Right ventricle myocardium inferior (tissue), 1 donor: Measurements from ENCODE around the gene SERPINB1. TPM values are rescaled to one million over a fixed set of nuclear protein-coding genes. Genes with fewer than 3 reads are reported as not detected.
"Not testable (repeated sequence)": the region's sequence is repeated elsewhere in the genome, so short reads cannot be mapped to it uniquely, and the experiment has no call there.

Experiments used
- ATAC-seq: fragments of 200-7000 bp; cut with Tn5 transposase; one replicate; pipeline ENCODE4 v1.9.1; 2020; ENCODE audit warnings: mild to moderate bottlenecking, moderate library complexity
- DNase-seq: peaks from one replicate; pipeline ENCODE4 v3.0.0; 2021; ENCODE audit errors: missing footprints
- intact Hi-C: fragments of 100-400 bp; cut with DNase I; formaldehyde crosslinking; loops from one replicate; pipeline ENCODE4 v1.11.0; 2022
- long read RNA-seq: library from polyadenylated mRNA; unstranded; transcript quantifications from one replicate; pipeline ENCODE4 v2.0.0, GENCODE V29; 2021
- total RNA-seq: library from RNA; stranded (reverse); fragmentation: NEBNext Ultra II Directional; extraction: Animal tissue kit (Norgen Biotek cat#: 25700); gene quantifications from one replicate; pipeline ENCODE4 v1.2.1, GENCODE V29; 2021
- donor health status: DM: no; HTN: yes; CAD: no; lungs with severe emphysema.

SERPINB1 gene
- 27.5 TPM for total RNA-seq
- long read RNA-seq, transcript SERPINB1-201 (7 exons, 2,619 nt): major isoform, 12 of 15 reads
- long read RNA-seq, partial matches to known transcripts: 1 of 15 reads
- long read RNA-seq, other reads (novel, unspliced or antisense): 2 of 15 reads

DNA sequence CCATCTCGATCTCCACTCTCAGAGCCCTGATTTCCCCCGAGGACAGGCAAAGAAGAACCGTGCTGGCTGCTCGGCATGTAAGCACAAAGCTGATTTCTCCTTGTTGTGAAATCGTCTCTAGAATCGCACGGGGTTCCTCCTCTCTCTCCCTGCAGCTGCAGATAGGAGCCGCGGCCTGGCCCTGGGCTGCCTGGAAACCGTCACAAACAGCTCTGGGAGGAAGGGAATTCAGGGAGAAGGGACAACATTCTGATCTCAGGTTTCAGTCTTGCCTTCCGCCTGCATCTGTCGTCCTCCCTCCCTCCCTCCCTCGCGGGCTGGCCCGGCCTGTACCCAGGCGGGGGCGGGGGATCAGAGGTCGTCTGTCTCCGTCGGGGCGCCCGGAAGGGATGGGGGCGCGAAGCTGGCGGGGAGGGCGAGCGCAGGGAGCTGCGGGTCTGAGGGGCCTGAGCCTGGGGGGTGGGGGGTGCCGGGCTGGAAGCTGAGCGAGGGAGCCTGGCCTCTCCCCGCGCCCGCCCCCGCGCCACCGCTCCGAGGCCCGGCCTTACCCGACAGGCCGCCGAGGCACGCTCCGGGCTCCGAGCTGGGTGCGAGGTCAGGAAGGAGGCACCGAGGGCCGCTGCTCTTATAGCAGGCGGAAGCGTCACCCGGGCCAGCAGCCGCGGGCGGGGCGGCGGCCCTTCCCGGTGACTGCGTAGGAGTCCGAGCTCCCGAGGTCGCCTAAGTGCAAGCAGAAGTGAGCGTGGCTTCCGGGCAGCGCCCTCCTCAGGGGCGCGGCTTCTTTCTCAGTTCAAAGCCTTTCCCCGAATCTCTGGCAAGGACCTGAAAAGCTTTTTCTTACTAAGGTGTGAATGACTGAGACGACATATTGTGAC is at the start of gene SERPINB1:
TSS of gene SERPINB1 (minus strand) at position 600 of the 875 bp plus-strand sequence. CDS start 1,277 bp downstream, outside the sequence.
- intact Hi-C loops: loop anchor here (1.0 to 5.0 kb wide), 3 partner anchors 24 to 216 kb away; no protein-coding TSS in a partner anchor
- peak; percentile 98 for DNase-seq

DNA sequence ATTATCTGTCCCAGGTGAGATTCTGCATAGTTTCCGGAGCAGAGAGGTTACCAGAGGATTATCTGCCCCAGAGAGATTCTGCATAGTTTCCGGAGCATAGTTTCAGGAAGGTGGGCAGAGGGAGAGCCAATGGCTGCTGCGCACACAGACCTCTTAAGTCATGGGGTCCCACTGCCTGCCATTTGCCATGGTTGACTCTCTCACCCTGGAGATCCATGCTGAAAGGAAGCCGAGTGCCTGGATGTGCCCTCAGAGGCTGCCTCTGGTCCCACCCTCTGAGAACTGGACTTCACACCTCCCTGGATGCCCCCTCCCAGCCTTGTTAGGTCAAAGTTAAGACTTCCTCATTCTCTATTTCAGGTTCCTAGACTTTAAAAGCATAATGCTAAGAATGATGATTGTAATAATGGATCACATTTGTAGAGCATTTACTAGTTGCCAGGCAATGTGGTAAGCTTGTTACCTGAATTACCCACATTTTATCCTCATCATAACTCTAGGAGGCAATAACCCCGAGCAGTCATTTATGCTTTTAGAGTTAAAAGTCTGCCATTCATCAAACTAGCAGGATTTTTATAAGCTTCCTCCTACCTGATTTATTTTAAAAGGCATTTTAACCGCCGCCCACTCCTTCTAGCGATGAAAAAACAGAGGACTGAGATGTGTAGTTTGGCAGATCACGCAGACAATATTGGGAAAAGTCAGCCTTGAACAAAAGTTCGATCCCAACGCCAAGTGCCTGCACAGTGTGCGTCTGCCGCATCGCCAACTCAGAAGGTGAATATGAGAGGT is 49.5 kb upstream of the SERPINB1 start:
- intact Hi-C loops: no loop called here
- no peak for DNase-seq
- no peak for ATAC-seq

More for the DNA sequence above, at the start of gene SERPINB1:
- peak; percentile 91 for ATAC-seq

DNA sequence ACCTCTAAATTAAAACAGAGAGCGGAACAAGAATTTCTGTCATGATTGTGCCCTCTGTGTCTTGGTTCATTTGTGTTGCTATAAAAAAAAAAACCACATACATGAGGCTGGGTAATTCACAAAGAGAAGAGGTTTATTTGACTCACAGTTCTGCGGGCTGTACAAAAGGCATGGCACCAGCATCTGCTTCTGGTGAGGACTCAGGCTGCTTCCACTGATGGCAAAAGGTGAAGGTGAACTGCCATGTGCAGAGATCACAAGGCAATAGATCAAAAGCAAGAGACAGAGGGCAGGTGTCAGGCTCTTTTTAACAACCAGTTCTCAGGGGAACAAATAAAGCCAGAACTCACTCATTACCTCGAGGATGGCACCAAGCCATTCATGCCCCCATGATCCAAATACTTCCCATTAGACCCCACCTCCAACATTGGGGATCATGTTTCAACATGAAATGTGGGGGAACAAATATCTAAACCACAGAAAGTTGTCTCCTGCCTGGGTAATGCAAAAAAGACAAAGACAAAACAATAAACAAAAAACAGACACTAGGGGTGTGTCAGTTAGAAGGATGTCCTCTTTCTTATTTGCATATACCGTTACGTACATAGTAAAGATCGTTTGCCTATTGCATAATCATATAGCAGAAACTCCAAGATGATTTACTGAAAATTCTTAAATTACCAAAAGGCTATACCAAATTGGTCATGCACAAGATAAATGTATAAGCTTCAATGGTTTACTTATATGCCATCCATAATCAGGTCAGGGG is 44.5 kb upstream of the SERPINB1 start:
- no peak for DNase-seq
- no peak for ATAC-seq
- intact Hi-C loops: no loop called here

DNA sequence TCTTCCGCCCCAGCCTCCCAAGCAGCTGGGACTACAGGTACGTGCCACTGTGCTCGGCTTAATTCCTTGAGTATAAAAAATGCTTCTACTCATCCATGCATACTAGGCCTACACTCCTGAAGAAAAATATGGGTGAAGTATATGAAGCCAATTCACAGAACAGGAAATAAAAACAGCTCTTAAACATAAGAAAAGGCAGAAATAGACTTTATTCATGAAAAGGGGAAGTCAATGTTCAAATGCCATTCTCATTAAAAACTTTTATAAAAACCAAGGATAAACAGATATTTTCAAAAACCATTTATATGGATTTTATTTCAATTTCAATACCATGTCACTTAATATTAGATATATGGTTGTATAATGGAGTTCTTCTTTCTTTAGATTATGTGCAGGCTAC is 43.1 kb upstream of the SERPINB1 start:
- intact Hi-C loops: no loop called here
- ATAC-seq (no peak), DNase-seq (no peak)

DNA sequence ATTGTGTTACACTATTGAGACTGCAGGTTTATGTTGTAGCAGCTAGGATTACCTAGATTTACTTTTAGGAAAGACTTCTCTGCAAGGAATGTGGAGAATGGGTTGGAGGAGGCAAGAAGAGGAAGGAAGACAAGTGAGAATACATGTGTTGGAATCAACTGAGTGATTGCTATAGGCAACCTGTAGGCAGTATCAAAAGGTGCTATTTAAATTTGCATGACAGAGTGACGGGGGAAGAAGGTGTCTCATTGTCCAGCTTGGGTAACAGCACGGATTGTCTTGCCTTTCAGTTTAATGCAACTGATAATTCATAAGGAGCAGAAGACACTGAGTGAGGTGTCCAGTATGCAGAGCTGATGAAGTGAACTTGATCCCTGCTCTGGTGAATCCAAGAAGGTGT is 42.0 kb upstream of the SERPINB1 start:
- no peak for DNase-seq
- intact Hi-C loops: no loop called here
- no peak for ATAC-seq

DNA sequence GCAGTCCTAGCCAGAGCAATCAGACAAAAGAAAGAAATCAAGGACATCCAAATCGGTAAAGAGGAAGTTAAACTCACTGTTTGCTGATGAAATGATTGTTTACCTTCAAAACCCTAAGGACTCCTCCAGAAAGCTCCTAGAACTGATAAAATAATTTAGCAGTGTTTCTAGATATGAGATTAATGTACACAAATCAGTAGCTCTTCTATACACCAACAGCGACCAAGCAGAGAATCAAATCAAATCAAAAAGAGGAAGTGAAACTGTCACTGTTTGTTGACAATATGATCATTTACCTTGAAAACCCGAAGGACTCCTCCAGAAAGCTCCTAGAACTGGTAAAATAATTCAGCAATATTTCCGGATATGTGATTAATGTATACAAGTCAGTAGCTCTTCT is 39.8 kb upstream of the SERPINB1 start:
- intact Hi-C loops: no loop called here
- ATAC-seq (no peak), DNase-seq (no peak)

DNA sequence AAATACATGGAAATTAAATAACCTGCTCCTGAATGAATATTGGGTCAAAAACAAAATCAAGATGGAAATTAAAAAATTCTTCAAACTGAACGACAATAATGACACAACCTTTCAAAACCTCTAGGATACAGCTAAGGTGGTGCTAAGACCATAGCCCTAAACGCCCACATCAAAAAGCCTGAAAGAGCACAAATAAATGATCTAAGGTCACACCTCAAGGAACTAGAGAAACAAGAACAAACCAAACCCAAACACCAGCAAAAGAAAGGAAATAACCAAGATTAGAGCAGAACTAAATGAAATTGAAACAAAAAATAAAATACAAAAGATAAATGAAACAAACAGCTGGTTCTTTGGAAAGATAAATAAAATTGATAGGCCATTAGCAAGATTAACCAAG is 38.5 kb upstream of the SERPINB1 start:
- ATAC-seq, intact Hi-C loops: not testable (repeated sequence)

DNA sequence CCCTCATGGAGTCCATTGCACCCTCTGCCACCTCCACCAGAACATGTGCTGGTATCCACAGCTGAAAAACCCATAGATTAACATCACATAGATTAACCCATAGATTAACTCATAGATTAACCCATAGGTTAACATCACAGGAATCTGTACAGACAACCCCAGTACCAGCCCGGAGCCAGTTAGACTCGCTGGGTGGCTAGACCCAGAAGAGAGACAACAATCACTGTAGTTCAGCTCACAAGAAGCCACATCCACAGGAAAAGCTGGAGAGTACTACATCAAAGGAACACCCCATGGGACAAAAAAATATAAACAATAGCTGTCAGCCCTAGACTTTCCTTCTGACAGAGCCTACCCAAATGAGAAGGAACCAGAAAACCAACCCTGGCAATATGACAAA is 36.3 kb upstream of the SERPINB1 start:
- no peak for DNase-seq
- ATAC-seq: no peak
- intact Hi-C loops: loop anchor here (2.0 kb wide), 1 partner anchor 23 kb away; no protein-coding TSS in a partner anchor

More for the DNA sequence above, 38.5 kb upstream of the SERPINB1 start:
- DNase-seq: not testable (repeated sequence)

DNA sequence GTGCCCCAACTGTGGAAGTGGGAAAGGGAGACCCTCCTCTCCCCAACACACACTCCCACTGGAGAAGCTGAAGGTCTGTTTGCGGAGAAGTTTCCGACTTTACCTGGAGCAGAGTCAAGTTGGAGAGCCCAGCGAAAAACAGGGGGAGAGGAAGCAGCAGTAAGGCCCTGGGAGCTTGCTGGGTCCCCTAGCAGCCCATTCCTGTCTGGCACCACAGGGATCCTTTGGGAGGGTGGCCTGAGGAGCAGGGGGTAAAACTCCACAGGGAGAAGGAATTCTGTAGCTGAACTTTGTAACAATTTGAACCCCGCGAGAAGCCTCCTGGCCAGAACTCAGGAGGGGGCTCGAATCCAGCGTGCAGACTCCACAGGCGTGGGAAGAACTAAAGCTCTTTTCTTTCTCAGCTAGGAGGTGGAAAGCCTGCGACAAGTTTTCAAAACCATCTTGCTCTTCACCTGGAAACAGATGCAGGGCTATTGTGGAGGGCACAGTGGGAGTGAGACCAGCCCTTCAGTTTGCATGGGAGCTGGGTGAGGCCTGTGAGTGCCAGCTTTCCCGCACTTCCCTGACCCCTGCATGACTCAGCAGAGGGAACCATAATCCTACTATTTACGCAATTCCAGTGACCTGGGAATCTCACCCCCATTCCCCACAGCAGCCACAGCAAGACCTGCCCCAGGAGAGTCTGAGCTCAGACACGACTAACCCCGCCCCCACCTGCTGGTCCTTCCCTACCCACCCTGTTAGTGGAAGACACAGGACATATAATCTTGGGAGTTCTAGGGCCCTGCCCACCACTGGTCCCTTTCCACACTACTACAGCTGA is 35.6 kb upstream of the SERPINB1 start:
- no peak for ATAC-seq
- intact Hi-C loops: loop anchor here (2.0 kb wide), 1 partner anchor 22 kb away; no protein-coding TSS in a partner anchor
- no peak for DNase-seq

DNA sequence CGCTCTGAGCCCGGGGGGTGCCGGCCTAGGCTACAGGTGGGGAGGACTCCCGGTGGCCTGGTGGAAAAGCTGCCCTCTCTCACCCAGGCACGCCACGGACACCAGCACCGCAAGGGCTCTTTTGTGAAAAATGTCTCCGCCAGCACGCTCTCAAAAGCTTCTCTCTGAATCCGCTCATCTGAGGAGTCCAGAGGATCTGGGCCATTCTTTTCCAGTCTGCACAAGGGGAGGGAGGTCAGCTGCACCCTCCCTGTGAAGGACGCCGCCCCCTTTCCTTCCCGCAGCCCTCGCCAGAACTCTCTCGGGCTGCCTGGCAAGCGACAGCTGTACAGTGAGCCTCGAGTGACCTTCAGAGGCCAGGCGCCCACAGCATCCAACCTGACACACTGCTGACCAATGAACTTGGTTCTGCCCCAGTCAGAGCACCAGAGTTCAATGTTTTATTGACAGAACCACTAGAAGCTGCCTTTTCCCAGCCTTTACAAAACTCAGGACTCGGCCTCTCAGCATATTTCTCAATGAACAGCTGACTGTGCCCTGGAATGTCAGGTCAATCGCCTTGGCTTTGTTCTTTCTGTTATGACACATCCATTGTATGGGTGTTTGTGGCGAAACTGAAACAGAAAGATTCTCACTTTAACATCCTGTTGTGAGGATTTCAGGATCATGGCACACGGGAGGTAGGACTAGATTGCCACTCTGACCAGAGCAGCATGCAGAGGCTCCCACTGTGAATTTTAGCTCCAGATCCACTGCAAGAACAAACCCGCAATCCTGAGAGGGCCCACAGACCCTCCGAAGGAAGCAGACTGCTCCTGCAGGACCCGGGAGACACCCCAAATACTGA is 34.8 kb upstream of the SERPINB1 start:
- DNase-seq (peak; percentile 85), ATAC-seq (peak; percentile 87)
- intact Hi-C loops: loop anchor here (2.0 kb wide), 1 partner anchor 22 kb away; no protein-coding TSS in a partner anchor

DNA sequence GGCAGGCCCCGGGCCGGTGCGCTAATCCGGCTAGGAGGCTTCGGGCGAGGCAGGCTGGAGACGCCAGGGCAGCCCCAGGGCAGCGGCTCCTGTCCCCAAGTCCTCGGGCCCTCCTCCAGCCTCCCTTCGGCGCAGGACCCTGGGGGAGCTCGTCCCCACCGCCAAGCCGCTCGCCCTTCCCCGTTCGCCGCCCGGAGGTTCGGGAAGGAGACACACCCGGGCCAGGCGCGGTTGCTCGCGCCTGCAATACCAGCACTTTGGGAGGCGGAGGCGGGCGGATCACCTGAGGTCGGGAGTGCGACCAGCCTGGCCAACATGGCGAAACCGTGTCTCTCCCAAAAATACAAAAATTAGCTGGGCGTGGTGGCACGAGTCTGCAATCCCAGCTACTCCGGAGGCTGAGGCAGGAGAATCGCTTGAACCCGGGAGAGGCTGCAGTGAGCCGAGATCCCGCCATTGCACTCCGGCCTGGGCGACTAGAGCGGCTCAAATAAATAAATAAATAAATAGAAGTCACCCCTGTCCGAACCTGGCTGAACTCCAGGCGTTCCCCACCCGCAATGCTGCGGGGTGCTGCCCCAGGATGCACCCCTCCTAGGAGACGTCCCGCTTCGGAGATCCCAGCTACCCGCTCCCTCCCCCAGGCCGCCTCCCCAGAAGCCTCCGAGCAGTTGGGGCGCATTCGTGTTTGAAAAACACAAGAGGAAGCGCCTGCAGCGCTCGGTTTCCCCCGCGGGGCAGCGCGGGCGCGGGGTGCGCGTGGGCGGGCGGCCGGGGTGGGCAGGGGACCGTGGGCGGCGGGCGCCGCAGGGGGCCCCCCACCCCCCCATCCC is 33.9 kb upstream of the SERPINB1 start:
- DNase-seq (peak; percentile 82), ATAC-seq (peak; percentile 33)
- intact Hi-C loops: loop anchor here (2.0 kb wide), 1 partner anchor 21 kb away; no protein-coding TSS in a partner anchor

DNA sequence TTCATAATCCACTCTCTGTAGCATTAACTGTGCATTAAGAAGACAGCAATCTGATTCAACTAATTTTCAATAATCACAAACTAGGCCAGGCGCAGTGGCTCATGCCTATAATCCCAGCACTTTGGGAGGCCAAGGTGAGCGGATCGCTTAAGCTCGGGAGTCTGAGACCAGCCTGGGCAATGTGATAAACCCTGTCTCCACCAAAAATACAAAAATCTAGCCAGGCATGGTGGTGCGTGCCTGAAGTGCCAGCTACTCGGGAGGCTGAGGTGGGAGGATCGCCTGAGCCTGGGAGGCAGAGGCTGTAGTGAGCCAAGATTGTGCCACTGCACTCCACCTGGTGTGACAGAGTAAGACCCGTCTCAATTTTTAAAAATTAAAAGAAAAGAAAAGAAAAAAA is 32.0 kb upstream of the SERPINB1 start:
- DNase-seq: no peak

DNA sequence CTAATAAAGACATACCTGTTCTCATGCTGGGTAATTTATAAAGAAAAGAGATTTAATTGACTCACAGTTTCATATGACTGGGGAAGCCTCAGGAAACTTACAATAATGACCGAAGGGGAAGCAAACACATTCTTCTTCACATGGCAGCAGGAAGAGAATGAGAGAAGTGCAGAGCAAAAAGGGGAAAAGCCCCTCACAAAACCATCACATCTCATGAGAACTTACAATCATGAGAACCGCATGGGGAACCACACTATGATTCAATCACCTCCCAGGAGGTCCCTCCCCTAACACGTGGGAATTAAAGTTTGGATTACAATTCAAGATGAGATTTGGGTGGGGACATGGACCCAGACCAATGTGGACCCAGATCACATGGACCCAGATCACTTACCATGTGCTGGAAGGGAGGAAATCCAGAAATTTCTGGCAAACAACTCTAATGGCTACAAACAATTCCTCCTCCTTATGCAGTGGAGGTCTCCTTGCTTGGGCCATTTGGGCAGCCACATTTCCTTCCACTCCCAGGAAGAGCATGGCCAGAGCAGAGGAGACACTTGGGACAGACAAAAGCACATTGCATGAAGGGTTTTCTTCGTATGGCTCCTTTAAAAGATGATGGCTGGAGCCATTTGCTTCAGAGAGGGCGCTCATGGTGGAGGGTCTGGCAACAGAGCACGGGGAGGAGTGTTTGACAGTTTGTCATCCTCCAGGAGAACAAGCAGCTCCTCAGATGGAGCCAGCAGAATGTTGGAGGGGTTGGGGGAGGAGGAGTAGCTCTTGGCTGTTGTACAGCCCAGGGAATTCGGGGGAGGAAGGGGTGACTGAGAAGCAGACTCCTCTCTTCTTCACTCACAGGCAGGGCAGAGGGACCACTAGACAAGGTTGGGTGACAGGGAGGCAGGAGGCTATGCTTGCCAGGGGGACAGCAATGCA is 31.0 kb upstream of the SERPINB1 start:
- DNase-seq (no peak), ATAC-seq (no peak)
- intact Hi-C loops: no loop called here

More for the DNA sequence above, 32.0 kb upstream of the SERPINB1 start:
- intact Hi-C loops: no loop called here
- ATAC-seq: no peak

DNA sequence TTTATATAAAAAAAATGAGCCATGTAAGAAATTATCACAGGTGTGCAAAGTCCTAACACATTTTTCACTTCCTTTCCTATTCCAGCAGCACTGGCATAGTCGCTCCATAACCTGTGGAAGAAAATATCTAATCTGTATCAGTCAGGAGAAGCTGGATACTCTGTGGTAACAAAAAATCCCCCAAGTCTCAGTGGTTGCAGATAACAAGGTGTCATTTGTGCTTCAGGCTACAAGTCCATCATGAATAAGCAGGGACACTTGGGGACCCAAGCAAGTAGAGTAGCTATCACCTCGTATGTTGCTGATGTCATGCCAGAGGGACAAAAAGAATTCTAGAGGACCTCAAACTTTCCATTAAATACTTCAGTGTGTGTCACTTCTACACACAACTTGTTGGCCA is 30.3 kb upstream of the SERPINB1 start:
- intact Hi-C loops: no loop called here
- no peak for DNase-seq
- no peak for ATAC-seq

DNA sequence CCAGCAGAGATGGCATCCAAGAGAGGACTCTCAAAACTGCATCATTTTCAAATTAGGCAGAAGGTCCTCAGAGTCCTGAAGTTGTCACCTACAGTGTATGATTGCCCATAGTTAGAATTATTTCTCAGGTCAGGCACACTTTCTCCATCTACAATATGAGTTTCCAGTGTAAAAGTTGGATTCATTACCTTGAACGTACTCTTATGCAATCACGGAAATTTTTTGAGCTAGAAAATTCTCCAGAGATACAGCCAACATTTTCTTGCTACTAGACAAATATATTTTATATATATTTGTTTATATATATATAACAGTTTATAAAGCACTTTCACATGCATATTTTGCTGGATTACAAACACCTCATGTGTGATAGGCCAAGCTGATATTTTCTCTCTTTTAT is 29.4 kb upstream of the SERPINB1 start:
- intact Hi-C loops: no loop called here
- no peak for DNase-seq
- no peak for ATAC-seq
